Suprapubic skin (tissue), 3 donors: ENCODE results near the gene ARHGAP4.

ENCODE experiments used
- POLR2A ChIP-seq, 2 donors: fragments of 450-650 bp; IDR thresholded peaks; one replicate each; pipeline ENCODE4 v1.6.1; 2017; ENCODE audit warnings: antibody characterized with exemption in 2 of 2, mild to moderate bottlenecking in 2 of 2, moderate library complexity in 2 of 2
- TF ChIP-seq, protein P1 (sequence below), 2 donors: fragments of 200-600 bp in 1 of 2; fragments of 450-650 bp in 1 of 2; sonication (generic) in 1 of 2; IDR thresholded peaks; one replicate each; pipeline ENCODE4 v1.5.1; 2016 to 2019; ENCODE audit warnings: antibody characterized with exemption in 2 of 2, mild to moderate bottlenecking in 1 of 2, moderate library complexity in 1 of 2

DNA sequence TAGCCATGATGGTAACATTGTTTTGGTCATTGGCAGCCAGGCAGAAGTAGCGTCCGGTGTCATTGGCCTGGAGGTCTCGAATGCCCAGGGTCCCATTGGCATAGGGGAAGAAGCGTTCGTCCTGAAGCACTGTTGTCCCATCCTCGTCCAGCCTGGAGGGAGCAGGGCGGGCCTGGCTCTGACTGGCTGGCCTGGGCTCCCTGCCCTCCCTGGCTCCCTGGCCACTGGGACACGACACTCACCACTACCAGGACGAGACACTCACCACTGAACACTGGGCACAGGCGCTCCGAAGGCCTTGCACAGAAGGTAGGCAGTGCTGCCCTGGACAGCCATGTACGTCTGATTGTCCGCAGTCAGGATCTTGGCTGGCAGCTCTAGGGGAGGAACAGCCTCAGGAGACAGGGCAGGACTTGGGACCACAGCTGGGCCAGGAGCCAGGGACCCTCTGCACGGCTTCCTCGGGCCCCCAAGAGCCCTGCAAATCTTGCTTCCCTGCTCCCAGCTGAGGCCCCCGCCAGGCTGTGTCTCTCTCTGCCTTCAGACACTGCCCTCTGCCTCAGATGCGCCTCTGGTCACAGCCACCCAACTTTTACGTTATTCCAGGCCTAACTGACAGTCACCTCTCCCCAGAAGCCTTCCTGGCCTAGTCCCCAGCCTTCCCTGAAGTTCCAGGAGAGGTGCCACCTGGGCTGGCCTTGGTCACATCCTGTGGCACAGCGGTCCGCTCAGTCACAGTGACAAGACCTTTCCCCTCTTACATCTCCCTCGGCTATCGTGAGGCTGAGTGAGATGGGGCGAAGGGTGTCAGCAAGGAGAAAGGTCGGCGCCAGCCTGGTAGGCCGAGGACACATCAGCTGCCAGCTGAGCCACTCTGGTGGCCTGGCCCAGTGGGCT, 57.2 kb downstream of the ARHGAP4 start:
- TF ChIP-seq, protein P1, sequence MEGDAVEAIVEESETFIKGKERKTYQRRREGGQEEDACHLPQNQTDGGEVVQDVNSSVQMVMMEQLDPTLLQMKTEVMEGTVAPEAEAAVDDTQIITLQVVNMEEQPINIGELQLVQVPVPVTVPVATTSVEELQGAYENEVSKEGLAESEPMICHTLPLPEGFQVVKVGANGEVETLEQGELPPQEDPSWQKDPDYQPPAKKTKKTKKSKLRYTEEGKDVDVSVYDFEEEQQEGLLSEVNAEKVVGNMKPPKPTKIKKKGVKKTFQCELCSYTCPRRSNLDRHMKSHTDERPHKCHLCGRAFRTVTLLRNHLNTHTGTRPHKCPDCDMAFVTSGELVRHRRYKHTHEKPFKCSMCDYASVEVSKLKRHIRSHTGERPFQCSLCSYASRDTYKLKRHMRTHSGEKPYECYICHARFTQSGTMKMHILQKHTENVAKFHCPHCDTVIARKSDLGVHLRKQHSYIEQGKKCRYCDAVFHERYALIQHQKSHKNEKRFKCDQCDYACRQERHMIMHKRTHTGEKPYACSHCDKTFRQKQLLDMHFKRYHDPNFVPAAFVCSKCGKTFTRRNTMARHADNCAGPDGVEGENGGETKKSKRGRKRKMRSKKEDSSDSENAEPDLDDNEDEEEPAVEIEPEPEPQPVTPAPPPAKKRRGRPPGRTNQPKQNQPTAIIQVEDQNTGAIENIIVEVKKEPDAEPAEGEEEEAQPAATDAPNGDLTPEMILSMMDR (IDR thresholded peaks at IDR 0.05): no peak
- TF ChIP-seq POLR2A (IDR thresholded peaks at IDR 0.05): no peak
